Mucosa of gallbladder (tissue), 1 donor: ENCODE data around the gene BEST4. TPM values are rescaled to one million over a fixed set of nuclear protein-coding genes. Genes with fewer than 3 reads are reported as not detected.

Experiments
- total RNA-seq: library from RNA; stranded (reverse); gene quantifications from one replicate; pipeline ENCODE4 v1.2.1, GENCODE V29; 2021
- donor health status: DM: no; HTN: no; CAD: no.

BEST4 gene
- total RNA-seq, 1 donor from 2014 or later: 0.37 TPM

Other genes starting within 250 kb of the BEST4 start
- gene TMEM53, start 113.7 kb downstream of the BEST4 start, total RNA-seq: 21.0 TPM
- gene ARMH1, start 113.5 kb downstream of the BEST4 start, total RNA-seq: 3.7 TPM
- gene RNU5D-1, start 57.0 kb downstream of the BEST4 start, total RNA-seq: not detected
- 1.6 TPM for gene KIF2C, start 48.3 kb downstream of the BEST4 start, total RNA-seq
- gene RPS8, start 12.6 kb downstream of the BEST4 start, total RNA-seq: 1,176 TPM
- 14.7 TPM for gene PLK3, start 12.2 kb upstream of the BEST4 start, total RNA-seq
- not detected for gene DYNLT4, start 19.2 kb upstream of the BEST4 start, total RNA-seq
- 7.8 TPM for gene BTBD19, start 20.4 kb upstream of the BEST4 start, total RNA-seq
- 1.9 TPM for gene PTCH2, start 55.1 kb upstream of the BEST4 start, total RNA-seq
- gene EIF2B3, start 198.4 kb upstream of the BEST4 start, total RNA-seq: 19.3 TPM
- 59.6 TPM for gene HECTD3, start 223.2 kb upstream of the BEST4 start, total RNA-seq
- gene UROD, start 224.1 kb upstream of the BEST4 start, total RNA-seq: 53.5 TPM